MM.1S (cell line): ENCODE data around the gene DCDC2.

Experiments
- EZH2 ChIP-seq: fragments of 300-600 bp; sonication (generic); optimal IDR thresholded peaks from 2 replicates; pipeline ENCODE3; 2017; ENCODE audit warnings: low read depth, mild to moderate bottlenecking, antibody characterized with exemption, low read length, mixed read lengths
- EZH2phosphoT487 ChIP-seq: fragments of 300-600 bp; sonication (generic); IDR thresholded peaks from 2 replicates; pipeline ENCODE4 v1.6.1; 2018; ENCODE audit warnings: antibody characterized with exemption, low read length
- TF ChIP-seq, protein P1 (sequence below): fragments of 300-600 bp; sonication (generic); IDR thresholded peaks from 2 replicates; pipeline ENCODE4 v1.5.1; 2016; ENCODE audit warnings: antibody characterized with exemption, low read length, mixed read lengths

- TF ChIP-seq, protein P1, sequence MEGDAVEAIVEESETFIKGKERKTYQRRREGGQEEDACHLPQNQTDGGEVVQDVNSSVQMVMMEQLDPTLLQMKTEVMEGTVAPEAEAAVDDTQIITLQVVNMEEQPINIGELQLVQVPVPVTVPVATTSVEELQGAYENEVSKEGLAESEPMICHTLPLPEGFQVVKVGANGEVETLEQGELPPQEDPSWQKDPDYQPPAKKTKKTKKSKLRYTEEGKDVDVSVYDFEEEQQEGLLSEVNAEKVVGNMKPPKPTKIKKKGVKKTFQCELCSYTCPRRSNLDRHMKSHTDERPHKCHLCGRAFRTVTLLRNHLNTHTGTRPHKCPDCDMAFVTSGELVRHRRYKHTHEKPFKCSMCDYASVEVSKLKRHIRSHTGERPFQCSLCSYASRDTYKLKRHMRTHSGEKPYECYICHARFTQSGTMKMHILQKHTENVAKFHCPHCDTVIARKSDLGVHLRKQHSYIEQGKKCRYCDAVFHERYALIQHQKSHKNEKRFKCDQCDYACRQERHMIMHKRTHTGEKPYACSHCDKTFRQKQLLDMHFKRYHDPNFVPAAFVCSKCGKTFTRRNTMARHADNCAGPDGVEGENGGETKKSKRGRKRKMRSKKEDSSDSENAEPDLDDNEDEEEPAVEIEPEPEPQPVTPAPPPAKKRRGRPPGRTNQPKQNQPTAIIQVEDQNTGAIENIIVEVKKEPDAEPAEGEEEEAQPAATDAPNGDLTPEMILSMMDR, result no peak
- no peak for TF ChIP-seq EZH2
- TF ChIP-seq EZH2phosphoT487, result no peak
These were observed 208.6 kb downstream of the DCDC2 start for GRCh38 chr6:24149296-24149695.
